HG03066 (cell line): ENCODE data around the gene ROGDI.

Experiments used
- ATAC-seq: cut with Tn5 transposase; IDR thresholded peaks from one replicate; pipeline ENCODE4 v1.9.1; 2021; ENCODE audit warnings: low read depth; ENCODE audit not compliant: unreplicated experiment

Gene ROGDI

DNA sequence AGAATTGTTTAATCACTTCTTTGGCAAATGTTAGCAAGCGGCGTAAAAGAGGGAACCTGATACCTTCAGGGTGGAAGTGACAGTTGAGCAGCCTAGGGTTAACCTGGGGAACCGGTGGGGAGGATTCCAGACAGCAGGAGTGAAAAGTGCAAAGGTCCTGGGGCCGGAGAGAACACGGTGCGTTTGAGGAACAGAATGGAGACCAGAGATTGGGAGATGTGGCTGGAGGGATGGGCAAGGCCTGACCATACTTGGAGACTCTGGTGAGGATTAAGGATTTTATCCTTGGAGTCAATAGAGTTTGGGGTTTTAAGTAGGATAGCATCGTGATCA, 33.2 kb downstream of the ROGDI start:
- ATAC-seq, result no peak

DNA sequence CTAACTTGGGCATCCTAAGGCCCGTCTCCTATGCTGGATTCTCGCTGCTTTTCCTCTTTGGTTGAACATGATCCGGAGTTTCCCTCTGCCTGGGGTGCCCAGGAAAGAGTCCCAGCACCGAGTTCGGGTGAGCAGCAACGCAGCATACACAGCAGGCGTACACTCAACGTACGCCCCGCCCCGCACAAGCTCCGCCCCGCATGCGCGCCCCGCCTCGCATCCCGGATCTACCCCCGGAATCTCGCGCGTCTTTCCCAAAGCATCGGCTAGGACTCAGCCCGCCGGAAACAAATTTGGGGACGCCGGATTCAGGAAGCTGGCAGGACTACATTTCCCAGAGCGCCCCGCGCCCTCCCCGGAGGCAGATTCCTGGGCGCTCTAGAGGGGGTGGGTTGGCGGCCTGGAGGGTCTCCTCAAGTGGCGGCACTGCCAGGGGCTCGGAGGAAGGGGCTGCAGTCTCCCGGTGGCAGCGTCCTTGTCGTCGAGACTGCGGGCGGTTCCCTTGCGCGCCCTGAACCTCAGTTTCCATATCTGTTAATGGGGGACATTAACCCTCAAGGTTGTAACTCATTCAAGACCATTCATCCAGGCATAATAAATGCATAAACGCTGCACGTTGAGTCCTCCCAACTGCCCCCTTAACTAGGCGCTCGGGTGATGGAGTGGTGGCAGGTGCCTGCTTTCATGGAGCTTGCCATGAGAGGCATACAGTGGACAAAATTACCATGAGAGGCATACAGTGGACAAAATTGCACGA, 33.7 kb downstream of the ROGDI start:
- ATAC-seq, result peak; percentile 61

DNA sequence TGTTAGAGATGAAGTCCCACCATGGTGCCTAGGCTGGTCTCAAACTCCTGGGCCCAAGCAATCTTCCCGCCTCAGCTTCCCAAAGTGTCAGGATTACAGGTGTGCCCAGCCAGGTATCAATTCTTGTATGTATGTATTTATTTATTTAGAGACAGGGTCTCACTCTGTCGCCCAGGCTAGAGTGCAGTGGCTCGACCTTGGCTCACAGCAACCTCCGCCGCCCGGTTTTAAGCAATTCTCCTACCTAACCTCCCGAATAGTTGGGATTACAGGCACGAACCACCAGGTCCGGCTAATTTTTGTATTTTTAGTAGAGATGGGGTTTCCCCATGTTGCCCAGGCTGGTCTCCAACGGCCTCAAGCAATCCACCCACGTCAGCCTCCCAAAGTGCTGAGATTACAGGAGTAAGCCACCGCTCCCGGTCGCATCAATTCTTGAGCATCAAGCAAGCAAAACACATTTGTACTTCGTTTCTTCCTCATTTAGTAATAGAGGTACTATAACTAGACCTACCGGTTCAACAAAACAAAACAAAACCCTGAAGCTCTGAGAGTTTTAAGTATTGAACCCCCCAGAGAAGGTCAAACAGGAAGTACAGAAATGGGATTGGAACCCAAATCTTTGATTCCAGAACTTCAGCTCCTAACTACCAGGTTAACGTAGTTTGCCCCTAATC, 34.4 kb downstream of the ROGDI start:
- peak; percentile 13 for ATAC-seq

DNA sequence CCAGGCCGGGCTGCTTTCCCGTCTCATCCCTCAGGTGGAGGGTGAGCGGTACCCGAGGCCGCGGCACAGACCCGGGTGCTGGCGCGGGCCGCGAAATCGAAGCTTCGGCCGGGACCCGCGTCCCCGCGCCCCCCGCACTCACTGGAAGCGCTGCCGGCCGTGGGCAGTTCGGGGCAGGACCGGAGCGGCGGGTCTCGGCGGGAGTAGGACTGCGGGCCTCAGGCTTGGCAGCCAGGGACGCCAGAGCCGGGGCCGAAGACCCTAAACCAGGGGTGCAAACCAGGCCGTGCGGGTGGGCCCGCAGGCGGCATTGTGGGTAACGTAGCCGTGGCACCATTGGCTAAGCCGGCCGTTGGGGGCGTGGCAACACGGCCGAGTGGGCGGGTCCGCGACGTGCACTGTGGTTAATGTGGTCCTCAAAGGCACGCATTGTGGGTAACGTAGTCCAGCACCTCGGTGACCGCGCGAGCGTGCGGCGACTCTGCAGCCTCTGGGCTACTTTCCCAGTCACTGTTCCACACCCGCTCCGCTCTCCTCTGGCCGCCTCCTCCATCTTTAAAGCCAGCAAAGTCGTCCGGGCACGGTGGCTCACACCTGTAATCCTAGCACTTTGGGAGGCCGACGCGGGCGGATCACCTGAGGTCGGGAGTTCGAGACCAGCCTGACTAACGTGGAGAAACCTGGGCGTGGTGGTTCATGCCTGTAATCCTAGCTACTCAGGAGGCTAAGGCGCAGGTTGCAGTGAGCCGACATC, 35.4 kb downstream of the ROGDI start, which contains the start of gene ZNF500:
TSS of gene ZNF500 (minus strand) at position 288 of the 754 bp plus-strand sequence. CDS start 1,184 bp downstream, outside the sequence.
- ATAC-seq, result peak; percentile 77

DNA sequence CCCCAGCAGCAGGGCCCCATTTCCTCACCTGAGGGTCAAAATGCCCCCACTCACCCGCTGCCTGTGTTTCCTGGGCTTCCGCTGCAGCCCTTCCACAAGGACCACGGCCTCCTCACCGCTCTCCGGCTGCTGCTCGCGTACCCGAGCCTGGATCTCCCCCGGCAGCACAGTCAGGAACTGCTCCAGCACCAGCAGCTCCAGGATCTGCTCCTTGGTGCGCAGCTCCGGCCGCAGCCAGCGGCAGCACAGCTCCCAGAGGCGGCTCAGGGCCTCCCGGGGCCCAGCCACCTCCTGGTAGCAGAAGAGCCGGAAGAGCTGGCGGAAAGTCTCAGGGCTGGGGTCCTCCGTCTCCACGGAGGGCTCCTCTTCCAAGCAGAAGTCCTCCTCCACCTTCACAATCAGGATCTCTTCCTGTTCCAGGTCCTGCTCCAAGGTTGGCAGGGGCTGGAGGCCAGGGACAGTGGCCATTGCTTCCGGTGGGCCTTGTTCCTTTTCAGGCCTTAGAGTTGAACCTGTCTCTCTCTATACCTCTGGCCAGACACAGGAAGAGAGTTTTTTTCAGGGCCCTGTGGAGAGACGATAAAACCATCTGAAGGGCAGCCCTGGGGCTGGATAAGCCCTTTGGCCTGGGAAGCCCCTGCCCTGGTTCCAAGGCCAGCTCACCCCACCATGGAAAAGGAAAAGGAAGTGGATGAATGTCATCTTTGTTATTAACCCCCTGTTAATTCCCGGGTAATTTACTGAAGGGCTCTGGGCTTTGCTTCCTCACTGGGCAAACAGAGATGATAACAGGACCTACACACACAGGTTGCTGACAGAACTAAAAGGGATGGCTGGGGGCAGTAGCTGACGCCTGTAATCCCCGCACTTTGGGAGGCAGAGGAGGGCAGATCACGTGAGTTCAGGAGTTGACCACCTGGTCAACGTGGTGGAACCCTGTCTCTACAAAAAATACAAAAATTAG, 36.6 kb downstream of the ROGDI start:
- no peak for ATAC-seq

DNA sequence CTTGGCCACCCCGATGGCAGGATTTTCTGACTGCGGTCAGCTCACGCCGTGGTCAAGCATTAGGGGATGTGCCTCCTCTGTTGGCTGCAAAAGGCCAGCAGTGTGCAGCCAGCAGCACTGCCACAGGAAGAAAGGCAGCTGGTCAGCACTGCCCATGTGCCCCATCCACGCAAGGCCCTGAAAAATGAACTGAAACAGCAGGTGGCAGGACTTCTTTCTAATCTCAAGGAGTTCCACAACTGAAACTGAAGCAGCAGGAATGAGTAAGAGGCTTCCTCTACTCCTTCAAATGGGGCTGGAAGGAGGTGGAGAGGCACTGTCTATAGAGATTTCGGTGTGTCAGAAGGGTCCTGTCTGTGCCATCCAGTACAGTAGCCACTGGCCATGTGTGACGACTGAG, 38.6 kb downstream of the ROGDI start:
- ATAC-seq, result no peak

DNA sequence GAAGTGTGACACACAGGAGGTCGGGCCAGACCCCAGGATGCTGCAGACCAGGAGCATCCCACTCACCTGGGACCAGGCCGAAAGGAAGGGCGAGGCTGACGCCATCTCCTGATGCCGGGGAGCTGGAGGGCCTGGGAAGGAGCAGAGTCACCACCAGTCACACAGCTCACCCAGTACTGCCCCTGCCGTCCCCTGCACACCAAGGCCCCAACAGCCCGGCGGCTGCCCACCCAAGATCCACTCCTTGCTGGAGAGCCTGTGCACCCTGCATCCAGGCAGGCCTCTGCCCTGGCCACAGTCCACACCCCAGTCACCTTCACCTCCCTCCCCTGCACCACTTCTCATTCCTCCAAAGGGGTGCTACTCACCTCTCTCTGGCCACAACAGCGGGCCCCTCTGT, 40.2 kb downstream of the ROGDI start:
- no peak for ATAC-seq

DNA sequence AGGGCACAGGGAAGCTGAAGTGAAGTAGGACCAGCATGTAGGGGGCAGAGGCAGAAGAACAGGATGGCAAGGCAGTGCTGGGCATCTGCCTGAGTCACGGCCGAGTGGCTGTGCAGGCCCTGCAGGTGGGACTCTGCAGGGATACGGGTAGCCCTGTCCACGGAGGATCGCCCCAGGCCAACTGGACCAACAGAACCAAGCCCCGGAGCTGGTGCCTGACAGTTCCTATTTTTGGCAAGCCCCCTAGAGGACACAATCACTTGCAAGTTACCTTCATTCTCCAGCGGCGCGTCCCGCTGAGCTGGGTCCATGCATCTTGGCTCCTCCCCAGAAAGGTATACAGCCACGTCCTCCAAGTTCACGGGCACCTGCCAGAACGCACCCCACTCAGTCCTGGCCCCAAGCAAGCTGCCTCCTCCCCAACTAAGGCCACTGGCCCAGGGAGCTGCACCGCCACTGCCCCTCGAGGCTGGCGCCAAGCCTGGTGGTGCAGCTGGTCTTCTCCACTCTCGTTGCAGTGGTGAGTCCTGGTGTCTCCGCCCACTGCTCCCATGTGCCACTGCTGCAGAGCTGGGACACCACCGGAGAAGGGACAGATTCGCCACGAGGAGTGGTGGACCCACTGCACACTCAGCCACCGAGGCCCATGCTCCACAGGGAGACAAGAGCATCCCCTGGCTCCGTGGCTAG, 42.1 kb downstream of the ROGDI start:
- no peak for ATAC-seq

DNA sequence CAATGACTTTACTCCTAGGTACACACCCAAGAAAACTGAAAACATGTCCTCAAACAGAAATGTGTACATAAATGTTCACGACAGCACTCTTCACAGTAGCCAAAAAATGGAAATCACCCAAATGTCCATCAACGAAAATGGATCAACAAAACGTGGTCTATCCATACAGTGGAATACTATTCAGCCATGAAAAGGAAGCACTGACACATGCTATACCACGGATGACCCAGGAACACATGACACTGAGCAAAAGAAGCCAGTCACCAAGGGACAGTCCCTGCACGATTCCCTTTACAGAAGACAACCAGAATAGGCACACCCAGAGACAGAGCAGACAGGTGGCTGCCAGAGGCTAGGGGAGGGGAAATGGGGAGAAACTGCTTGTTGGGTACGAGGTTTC, 46.7 kb downstream of the ROGDI start:
- no peak for ATAC-seq

DNA sequence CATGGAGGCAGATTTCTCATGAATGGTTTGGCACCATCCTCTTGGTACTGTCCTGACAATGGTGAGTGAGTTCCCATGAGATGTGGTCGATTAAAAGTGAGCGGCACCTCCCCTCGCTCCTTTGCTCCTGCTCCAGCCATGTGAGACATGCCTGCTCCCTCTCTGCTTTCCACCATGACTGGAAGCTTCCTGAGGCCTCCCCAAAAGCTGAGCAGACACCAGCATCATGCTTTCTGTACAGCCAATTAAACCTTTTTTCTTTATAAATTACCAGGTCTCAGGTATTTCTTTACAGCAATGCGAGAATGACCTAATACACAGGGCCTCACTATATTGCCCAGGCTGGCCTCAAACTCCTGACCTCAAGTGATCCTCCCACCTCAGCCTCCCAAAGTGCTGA, 47.6 kb downstream of the ROGDI start:
- no peak for ATAC-seq

DNA sequence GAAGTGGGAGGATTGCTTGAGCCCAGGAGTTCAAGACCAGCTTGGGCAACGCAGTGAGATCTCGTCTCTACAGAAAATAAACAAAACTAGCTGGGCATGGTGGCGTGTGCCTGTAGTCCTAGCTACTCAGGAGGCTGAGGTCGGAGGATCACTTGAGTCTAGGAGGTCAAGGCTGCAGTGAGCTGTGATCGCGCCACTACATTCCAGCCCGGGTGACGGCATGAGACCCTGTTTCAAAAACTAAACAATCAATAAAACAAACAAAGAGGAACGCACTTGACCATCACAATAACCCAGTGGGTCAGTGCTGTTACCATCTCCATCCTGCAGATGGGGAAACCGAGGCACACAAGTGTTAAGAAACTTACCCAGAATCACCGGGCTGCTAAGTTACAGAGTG, 49.2 kb downstream of the ROGDI start:
- ATAC-seq, result no peak

DNA sequence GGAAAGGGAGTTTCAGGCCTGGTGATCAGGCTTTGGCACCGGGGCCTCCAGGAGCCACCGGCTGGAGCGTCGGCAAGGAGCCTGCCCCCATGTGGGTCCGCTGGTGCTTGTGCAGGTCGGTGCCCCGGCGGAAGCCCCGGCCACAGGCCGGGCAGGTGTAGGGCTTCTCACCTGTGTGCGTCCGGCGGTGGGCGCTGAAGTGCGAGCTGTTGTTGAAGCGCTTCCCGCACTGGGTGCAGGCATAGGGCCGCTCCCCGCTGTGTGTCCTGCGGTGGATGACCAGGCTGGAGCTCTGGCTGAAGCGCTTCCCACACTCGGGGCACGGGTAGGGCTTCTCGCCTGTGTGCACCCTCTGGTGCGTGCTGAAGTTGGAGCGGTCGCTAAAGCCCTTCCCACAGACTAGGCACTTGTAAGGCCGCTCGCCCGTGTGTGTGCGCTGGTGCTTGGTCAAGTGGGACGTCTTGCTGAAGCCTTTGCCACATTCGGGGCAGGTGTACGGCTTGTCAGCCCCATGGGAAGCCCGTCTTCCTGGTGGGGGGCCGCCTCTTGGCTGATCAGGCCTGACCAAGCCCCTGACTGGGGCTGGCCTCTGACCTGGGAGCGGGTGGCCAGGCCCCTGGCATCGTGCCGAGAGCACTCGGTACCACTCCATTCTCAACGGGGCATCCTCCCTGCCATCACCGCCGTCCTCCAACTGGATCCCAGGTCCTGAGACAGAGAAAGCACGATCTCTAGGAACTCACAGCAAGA, 49.9 kb downstream of the ROGDI start:
- no peak for ATAC-seq

DNA sequence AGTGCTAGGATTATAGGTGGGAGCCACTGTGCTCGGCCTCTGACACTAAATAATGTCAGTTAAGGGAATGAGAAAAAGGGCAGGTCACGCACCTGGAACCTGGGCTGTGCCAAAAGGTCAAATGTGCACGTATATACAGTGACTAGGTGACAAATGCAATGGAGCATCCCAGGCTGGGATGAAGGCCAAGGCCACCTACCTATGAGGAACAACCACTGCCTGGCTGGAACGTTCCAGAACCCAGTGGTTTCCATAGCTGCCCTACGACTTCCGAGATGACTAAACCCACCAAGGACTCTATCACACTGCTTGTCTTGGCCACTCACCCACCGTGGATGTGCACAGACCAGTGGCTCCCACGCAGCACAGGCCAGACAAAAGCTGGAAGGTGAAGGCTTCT, 51.5 kb downstream of the ROGDI start:
- no peak for ATAC-seq

DNA sequence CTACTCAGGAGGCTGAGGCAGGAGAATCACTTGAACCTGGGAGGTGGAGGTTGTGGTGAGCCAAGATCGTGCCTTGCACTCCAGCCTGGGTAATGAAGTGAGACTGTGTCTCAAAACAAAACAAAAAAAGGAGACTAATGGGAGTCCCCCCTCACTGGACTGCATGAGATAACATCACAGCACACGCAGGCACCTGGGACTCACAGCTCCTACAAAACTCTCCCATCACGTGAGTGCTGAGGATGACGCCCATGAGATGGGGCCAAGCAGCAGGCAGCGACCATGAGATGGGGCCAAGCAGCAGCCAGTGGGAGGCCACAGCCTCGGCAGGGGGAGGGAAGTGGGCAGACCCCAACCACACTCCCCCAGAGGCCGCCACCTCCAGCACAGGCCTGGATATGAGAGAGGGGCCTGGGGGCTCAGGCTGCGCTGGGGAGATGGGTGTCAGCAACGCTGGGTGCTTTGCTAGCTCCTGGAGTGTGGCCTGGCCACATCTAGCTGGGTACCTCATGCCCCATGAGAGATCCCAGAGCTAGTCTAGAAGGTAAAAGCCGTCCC, 52.7 kb downstream of the ROGDI start:
- no peak for ATAC-seq

DNA sequence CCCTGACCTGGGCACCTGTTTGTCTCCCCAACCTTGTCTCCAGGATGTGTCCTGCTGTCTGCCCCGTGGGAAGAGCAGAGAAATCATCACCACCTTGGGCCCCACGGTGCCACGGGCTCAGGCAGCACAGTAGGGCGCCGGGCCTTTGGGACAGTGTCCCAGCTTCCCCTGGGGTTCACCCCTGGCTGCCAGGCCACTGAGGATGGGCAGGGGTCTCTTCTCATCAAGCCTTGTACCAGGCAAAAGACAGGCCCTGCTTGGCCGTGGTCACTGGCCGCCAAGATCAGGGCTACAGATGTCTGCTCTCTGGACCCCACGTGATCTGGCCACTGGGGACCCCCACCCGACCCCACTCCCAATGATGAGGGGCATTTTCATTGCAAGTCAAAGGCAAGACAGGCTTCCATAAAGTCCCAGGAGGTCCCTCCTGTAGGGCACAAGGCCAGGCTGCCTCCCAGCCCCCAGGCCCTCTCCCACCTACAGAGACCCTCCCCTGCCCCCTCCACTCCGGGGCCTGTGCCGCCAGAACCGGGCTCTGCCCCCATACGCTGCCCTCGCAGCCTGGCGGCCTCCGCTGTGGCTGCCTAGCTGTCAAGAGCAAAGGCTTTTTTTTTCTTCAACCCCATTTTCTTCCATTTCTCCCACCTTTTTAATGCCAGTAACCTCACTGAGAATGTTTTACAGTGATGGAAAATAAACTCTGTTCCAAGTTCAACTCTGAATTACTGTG, 53.6 kb downstream of the ROGDI start:
- ATAC-seq, result no peak

DNA sequence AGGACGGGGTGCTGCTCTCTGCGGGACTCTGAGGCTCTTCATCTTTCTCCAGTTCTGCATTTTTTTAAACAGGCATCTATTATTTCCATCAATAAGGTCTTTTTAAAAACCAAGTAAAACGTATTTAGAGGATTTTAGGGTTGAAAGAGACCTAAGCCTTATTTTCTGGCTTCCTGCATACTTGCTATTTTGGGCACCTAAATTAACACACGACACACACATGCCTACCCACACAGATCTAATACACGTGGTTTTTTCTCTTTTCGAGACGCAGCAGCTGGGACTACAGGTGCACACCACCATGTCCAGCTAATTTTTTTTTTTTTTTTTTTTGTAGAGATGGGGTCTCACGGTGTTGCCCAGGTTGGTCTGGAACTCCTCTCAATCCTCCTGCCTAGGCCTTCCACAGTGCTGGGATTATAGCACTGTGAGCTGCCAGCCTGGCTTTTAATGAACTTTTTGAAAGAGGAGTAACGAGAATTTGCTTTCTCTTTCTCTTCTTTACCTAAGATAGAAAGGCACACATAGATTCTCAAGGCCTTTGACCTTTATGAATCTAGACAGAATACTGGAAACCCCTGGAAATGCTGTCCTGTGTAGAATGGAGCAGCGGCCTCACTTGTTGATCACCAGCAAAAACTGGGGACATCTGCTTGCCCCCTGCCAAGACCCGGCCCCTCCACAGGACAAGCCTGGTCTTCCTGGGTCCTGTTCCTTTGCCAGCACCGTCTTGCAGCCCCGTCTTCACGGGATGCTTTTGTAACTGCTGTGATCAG, 54.3 kb downstream of the ROGDI start:
- no peak for ATAC-seq

DNA sequence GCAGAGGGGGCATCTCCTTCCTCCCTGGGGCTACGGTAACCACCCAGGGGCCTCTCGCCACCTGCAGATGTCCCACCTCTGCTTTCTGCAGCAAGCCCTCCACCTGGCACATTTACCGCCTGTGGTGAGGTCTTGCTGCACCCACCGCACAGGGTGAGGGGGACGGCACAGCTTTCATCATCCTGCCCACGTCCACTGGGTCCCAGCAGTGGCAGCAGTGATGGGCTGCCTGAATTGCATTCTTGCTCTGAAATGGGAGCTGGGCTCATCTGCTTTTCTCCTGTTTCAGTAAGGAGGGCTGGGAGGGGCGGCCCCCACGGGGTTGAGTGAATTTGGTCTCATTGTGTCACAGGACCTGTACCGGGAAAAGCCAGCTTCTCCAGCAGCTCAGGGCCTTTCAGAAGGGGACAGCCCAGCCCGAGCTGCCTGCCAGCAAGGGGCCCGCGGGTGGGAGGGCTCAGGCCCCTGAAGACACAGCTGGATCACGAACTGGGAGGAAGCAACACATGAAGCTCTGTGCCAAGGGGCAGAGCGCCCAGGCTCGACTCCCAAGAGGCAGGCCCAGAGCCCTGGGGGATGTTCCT, 55.4 kb downstream of the ROGDI start:
- no peak for ATAC-seq
